ENCODE results near the gene MFN2. TPM values are rescaled to one million over a fixed set of nuclear protein-coding genes. Genes with fewer than 3 reads are reported as not detected.
"Not testable (repeated sequence)": the region's sequence is repeated elsewhere in the genome, so short reads cannot be mapped to it uniquely, and the experiment has no call there.

MFN2 gene
- total RNA-seq, 1 donor from 2014 or later = 648 TPM

DNA sequence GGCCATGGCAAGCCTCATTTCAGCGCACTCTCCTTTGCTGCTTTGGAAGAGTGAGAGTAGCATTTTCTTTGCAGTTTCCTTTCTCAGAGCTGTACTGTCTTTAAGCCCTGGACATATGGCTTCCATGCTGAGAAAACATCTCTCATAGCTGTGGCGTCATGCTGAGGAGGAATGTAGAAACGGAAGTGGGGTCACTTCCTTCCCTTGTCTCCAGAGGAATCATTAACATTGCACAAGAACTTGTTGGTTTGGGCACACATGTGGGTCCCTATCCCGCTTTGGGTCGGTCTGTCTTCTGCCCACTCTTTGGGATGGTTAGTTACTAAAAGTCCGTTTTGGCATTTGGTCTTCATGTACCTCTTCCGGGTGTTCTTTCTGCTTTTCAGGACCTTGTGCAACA lies 5.6 kb downstream of the MFN2 start:
- ATAC-seq (ENCODE audit: poor library complexity) (no peak), DNase-seq (no peak)
- intact Hi-C loops (cut with DNase I) = no loop called here

DNA sequence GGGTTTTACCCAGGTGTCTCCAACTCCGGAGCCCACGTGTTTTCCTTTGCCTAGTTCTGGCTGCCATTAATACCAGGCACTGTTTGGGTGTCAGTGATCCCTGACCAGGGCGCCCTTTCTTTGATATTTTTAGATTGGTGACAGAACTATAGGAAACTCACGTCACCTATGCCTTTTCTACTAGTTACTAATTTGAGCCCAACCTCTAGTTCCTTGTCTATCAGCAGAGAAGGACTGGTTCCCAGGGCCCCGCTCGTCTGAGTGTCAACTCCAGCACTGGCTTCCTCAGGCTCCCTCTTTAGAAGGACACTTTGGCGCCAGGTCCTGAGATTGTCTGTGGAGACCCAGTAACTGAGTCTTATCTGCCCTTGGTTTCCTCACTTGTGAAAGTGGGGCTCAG lies 9.4 kb downstream of the MFN2 start:
- ATAC-seq (ENCODE audit: poor library complexity) = peak; percentile 53
- peak; percentile 54 for DNase-seq
- intact Hi-C loops (cut with DNase I) = no loop called here

DNA sequence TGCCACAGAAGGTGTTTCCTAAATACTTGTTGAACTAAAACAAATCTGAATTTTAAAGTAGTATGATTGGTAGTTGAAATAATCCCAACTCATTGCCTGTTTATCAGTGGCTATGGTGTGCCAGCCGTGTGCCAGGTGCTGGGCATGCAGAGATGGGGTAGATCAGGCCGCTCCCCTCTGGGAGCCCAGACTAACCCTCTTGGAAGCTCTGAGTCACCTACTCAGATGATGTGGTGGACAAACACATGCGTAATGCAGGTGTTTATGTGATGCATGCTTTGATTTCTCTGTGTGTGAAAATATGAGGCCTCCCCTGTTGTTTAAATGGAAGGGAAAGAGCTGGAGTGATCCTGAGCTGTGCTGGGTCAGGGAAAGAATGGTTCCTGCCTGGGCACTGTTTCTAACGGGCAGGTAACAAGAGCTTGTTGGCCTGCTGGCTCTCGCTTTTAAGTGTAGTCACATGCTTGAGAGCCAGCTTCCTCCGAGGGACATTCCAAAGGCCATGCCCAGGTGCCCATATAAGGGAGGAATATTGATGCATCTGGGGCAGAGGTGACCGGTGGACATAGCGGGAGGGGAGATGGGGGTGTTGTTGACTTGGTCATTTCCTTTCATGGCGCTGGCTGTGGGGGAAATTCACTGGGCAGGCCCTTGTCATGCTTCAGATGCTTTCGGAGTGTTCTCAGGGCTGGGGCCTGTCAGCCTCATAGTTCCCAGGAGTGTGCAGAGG lies 10.2 kb downstream of the MFN2 start:
- ATAC-seq (ENCODE audit: poor library complexity) (peak; percentile 87), DNase-seq (peak; percentile 72)
- intact Hi-C loops (cut with DNase I) = no loop called here

DNA sequence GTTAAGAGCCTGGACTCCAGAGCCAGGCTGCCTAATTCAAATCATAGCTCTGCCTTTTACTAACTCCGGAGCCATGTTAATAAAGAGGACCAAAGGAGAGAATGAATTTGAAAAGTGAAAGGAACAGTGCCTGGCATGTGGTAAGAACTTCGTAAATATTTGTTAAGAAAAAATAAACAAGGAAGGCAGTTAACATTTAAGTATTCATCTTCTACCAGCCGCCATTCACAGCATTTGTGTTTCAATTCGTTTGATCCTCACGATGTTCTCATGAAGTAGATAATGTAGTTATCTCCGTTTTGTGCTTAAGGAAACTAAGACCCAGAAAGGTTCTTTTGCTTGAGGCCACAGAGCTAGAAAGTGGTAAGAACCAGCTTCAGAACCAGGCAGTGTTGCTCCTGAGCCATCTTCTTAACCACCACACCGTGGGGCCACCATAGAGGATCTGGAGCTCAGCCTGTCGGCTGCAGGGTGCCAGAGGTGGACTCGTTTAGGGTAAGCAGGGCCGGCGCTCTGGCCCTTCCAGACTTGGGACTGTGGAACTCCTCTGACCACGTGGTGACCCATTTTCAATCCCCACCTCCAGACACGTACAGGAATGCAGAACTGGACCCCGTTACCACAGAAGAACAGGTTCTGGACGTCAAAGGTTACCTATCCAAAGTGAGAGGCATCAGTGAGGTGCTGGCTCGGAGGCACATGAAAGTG lies 11.9 kb downstream of the MFN2 start:
- intact Hi-C loops (cut with DNase I) = no loop called here
- no peak for ATAC-seq (ENCODE audit: poor library complexity)
- peak; percentile 33 for DNase-seq

DNA sequence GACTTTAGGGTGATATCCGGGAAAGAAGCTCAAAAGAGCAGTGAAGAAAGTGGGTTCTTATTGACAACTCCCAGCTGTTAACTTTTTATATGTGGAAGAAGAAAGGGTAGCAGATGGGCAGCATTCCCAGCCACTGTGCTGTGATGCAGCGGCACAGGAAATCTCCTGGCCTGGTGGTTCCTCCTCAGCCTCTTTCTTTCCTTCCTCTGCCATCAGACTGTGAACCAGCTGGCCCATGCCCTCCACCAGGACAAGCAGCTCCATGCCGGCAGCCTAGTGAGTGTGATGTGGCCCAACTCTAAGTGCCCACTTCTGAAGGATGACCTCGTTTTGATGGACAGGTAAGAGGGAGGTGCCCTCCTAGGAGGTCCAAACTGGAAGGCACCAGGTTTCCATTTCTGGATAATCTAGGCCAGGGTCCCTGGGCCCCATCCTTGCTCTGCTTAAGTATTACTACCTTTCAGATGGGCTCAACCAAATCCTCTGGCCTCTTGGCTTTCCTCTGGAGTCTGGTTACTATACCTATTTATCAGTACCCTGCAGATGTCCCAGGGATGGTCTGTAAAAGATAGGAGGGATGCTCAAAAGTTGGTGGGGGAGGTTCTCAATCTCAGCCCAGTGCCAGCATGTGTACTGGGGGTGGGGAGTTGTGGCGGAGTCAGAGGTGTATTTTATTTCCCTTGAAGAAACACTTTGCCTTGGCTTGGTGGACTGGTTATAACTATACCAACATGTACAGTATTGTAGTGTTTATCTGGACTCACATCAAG lies 17.0 kb downstream of the MFN2 start:
- intact Hi-C loops (cut with DNase I) = no loop called here
- DNase-seq (peak; percentile 31), ATAC-seq (ENCODE audit: poor library complexity) (no peak)

DNA sequence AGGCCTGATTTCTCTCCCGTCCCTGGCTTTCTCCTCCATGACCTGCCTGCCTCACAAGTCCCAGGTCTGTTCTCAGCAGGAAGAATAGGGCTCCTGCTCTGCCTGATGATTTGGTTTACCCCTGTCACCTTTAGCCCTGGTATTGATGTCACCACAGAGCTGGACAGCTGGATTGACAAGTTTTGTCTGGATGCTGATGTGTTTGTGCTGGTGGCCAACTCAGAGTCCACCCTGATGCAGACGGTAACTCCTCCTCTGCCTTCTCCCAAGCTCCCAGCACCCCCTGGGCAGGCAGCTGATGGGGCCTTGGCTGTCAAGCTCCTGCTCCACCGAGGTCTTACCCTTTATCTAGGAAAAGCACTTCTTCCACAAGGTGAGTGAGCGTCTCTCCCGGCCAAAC lies 18.4 kb downstream of the MFN2 start:
- intact Hi-C loops (cut with DNase I) = no loop called here
- DNase-seq = peak; percentile 9
- no peak for ATAC-seq (ENCODE audit: poor library complexity)

DNA sequence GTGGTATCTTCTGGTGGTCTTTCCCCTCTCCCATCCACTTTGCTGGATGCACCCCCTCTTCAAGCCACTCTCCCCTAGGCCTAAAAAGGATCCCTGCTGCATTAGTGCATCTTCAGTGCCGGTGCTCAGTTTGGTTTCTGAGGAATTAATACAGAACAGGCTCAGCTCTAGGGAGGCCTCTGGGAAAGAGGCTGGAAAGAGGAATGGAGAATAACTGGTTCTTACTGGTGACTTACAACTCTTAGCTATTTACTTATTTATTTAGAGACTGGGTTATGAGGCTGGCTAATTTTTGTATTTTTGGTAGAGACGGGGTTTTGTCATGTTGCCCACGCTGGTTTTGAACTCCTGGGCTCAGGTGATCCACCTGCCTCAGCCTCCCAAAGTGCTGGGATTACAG lies 19.0 kb downstream of the MFN2 start:
- DNase-seq (no peak), ATAC-seq (ENCODE audit: poor library complexity) (no peak)
- intact Hi-C loops (cut with DNase I) = no loop called here

DNA sequence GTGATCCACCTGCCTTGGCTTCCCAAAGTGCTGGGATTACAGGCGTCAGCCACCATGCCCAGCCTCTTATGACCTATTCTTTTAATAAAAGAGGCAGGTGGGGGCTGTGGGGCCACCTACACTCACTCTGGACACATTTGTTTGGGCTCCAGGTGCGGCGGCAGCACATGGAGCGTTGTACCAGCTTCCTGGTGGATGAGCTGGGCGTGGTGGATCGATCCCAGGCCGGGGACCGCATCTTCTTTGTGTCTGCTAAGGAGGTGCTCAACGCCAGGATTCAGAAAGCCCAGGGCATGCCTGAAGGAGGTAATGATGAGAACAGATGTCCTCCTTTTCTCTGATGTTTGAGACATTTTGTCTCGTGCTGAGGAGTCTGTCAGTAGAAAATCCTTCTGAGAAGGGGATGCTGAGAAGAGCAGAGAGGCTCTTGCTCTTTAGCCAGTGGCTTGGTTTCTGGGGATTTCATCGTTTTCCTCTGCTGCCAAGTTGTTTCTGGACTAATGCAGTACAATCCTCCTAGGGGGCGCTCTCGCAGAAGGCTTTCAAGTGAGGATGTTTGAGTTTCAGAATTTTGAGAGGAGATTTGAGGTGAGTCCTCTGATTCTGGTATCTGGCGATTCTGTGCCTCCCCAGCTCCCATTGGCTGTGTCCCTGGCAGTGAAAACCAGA lies 21.1 kb downstream of the MFN2 start:
- intact Hi-C loops (cut with DNase I) = no loop called here
- DNase-seq = peak; percentile 42
- no peak for ATAC-seq (ENCODE audit: poor library complexity)

DNA sequence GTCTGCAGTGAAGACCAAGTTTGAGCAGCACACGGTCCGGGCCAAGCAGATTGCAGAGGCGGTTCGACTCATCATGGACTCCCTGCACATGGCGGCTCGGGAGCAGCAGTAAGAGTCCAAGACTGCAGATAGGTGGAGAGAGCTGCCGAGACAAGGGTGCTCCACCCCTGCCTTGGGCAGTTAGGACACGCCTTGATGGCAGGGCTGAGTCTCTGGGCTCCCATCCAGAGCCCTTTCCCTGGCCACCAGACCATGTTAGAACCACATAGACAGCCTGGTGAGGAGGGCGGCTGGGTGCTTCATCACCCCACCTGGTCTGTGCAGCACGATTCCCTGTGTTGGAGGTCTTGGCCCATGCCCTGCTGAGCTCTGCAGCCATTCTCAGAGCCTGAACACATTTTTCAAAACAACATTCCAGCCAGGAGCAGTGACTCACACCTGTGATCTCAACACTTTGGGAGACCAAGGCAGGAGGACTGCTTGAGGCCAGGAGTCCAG lies 21.8 kb downstream of the MFN2 start:
- intact Hi-C loops (cut with DNase I) = no loop called here
- peak; percentile 73 for DNase-seq
- peak; percentile 84 for ATAC-seq (ENCODE audit: poor library complexity)

DNA sequence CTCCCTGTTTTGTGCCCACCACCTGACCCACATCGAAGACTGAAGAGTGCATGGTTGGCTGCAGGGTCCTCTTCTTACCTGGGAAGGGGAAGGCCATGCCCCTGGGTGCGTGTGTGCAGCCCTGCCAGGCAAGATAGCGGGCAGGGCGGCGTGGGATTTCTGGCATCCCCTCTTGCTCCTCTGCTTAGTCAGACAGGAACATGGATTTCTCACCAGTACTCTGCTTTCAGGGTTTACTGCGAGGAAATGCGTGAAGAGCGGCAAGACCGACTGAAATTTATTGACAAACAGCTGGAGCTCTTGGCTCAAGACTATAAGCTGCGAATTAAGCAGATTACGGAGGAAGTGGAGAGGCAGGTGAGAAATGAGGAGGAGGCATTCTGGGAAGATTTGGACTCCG lies 23.5 kb downstream of the MFN2 start:
- intact Hi-C loops (cut with DNase I) = no loop called here
- DNase-seq = peak; percentile 29
- ATAC-seq (ENCODE audit: poor library complexity) = no peak

DNA sequence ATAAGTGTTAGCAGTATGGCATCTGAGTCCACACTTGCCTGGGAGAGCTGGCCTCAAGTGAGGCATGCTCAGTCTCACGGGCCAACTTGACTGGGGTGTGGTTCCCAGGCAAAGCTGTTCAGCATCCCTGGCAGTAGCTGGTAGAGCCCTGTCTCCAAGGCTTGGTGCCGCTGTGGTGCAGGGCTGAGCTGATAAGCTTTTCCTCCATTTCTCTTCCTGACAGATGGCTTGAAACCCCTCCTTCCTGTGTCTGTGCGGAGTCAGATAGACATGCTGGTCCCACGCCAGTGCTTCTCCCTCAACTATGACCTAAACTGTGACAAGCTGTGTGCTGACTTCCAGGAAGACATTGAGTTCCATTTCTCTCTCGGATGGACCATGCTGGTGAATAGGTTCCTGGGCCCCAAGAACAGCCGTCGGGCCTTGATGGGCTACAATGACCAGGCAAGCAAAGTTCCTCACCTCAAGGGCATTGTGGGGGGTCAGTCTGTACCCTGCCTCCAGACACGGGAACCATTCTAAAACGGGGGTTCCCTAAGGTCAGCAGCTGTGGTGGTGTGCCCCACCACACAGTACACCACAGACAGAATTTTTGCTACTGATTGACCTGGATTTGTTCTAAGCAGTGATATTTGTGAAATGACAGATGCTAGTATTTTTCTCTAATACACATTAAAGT lies 25.4 kb downstream of the MFN2 start:
- intact Hi-C loops (cut with DNase I) = no loop called here
- ATAC-seq (ENCODE audit: poor library complexity) = no peak

DNA sequence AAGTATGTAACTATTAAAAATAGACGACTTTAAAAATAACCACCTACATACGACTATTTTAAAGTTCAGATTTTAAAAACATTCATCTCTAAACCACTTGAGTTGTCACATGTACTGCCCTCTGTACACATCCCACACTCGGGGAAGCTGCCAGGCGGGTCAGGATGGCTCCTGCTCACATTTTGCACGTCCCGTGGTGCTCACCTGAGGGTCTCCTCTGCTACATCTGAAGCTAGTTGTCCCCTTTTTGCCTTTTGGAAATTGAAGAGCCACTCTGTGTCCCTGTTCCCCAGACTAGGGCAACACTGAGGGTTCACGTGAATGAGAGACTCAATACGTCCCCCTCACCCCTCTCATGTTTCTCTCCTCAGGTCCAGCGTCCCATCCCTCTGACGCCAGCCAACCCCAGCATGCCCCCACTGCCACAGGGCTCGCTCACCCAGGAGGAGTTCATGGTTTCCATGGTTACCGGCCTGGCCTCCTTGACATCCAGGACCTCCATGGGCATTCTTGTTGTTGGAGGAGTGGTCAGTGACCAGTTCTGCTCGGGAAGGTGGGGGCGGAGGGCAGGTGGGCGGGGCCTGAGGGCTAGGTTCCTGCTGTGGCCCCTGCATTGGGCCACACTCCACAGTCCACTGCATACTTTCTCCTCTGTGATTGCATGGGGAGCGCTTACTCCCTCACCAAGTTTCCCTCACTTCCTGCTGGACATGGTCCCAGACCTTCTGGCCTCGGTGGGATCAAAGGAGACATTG lies 26.1 kb downstream of the MFN2 start:
- peak; percentile 20 for DNase-seq
- ATAC-seq (ENCODE audit: poor library complexity) = no peak
- intact Hi-C loops (cut with DNase I) = no loop called here

More for the DNA sequence above, 25.4 kb downstream of the MFN2 start:
- peak; percentile 26 for DNase-seq

DNA sequence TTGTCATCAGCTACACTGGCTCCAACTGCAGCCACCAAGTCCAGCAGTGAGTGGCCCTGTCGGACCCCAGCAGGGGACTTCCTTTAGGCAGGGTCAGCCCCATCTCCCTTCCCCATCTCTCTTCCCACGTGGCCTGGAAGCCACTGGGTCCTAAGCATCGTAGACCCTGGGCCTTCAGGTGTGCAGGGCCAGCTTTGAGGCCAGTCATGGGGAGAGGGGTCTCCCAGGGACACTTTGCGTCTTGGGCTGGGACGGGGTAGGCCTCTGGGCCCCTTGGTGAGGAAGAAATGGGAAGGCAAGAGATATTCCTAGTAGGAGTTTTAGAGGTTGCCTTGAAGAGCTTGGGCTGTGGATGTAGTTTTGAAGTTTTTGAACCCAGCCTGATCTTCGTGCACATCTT lies 27.0 kb downstream of the MFN2 start:
- DNase-seq = peak; percentile 7
- ATAC-seq (ENCODE audit: poor library complexity) = no peak
- intact Hi-C loops (cut with DNase I) = no loop called here

DNA sequence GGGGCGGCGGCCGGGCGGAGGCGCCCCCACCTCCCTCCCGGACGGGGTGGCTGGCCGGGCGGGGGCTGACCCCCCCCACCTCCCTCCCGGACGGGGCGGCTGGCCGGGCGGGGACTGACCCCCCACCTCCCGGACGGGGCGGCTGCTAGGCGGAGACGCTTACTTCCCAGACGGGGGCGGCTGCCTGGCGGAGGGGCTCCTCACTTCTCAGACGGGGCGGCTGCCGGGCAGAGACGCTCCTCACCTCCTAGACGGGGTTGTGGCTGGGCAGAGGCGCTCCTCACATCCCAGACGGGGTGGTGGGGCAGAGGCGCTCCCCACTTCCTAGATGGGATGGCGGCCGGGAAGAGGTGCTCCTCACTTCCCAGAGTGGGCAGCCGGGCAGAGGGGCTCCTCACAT lies 28.1 kb downstream of the MFN2 start:
- ATAC-seq (ENCODE audit: poor library complexity); intact Hi-C loops (cut with DNase I): not testable (repeated sequence)
- DNase-seq = peak; percentile 24

DNA sequence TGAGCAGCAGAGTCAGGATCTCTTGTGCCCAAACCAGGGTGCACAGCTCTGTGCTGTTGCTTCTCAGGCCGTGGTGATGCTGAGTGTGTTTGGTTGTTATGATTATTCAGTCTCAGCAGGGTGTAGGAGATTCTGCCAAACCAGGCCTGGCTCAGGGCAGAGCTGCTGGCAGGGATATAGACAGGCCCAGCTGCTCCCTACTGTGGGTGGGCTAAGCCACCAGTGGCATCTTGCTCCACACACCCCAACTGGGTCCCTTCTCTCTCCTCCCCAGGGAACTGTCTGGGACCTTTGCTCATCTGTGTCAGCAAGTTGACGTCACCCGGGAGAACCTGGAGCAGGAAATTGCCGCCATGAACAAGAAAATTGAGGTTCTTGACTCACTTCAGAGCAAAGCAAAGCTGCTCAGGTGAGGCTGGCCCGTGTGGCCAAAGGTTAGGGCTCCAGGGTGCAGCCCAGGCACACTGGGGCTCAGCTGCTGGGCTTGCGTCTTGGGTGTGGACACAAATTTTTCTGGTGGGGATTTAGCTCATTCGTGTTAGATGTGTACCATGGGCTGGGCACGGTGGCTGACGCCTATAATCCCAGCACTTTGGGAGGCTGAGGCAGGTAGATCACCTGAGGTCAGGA lies 29.2 kb downstream of the MFN2 start:
- ATAC-seq (ENCODE audit: poor library complexity) = no peak

DNA sequence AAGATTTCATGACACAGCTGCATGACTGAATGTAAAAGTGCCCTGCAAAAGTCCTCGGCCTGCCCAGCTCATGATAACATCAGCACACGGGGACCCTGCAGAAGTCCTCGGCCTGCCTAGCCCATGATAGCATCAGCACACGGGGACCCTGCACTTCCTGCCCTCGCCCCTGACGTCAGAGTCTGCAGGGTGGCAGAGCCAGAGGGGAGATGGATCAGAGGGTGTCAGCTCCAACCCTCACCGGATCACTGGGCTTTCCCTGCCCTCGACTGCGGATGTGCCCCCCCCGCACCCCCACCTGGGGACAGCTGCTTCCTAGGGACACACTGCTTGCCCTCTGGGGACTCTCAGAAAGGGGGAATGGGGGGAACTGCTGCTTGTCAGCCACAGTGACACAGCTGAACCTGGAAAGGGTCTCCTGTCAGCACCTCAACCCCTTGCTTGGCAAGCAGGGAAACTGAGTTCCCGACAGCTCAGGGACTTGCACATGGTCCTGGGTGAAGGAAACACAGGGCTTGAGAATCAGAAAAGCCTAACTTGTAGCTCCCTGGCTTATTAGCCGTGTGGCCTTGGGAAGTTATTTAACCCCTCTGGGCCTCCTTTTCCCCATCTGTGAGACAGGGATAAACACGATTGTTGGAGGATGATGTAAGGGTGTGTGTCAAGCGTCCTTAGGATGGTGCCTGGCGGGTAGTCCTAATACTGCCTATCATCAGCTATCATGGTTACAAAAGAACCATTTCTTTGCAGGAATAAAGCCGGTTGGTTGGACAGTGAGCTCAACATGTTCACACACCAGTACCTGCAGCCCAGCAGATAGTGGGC lies 30.7 kb downstream of the MFN2 start:
- intact Hi-C loops (cut with DNase I) = no loop called here
- ATAC-seq (ENCODE audit: poor library complexity) (no peak), DNase-seq (peak; percentile 38)

More for the DNA sequence above, 29.2 kb downstream of the MFN2 start:
- DNase-seq = peak; percentile 20
- intact Hi-C loops (cut with DNase I) = no loop called here
